Chondrocyte (in vitro differentiated cells): Measurements from ENCODE around the gene KRT38. TPM values are rescaled to one million over a fixed set of nuclear protein-coding genes. Genes with fewer than 3 reads are reported as not detected.

Experiments used
- DNase-seq: peaks from one replicate; pipeline ENCODE4 v3.0.0; 2021; ENCODE audit warnings: mixed read lengths, low spot score
- H3K27ac Mint-ChIP-seq: one replicate; pipeline ENCODE4 v1.8.0; 2021; ENCODE audit warnings: mild to moderate bottlenecking, moderate library complexity, mixed read lengths; ENCODE audit not compliant: unreplicated experiment
- H3K27me3 Mint-ChIP-seq: 2 replicates; pipeline ENCODE4 v1.8.0; 2021; ENCODE audit warnings: low read depth, mixed read lengths
- H3K36me3 Mint-ChIP-seq: 2 replicates; pipeline ENCODE4 v1.8.0; 2021; ENCODE audit warnings: low read depth, mixed read lengths
- H3K4me1 Mint-ChIP-seq: 2 replicates; pipeline ENCODE4 v1.8.0; 2021; ENCODE audit warnings: low read depth, mild to moderate bottlenecking, mixed read lengths
- H3K4me3 Mint-ChIP-seq: one replicate; pipeline ENCODE4 v1.8.0; 2021; ENCODE audit warnings: mild to moderate bottlenecking, moderate library complexity, mixed read lengths; ENCODE audit not compliant: unreplicated experiment
- H3K9me3 Mint-ChIP-seq: 2 replicates; pipeline ENCODE4 v1.8.0; 2021; ENCODE audit warnings: low read depth, mixed read lengths
- long read RNA-seq: library from polyadenylated mRNA; stranded (forward); transcript quantifications from one replicate; pipeline ENCODE4 v2.0.0, GENCODE V29; 2021
- total RNA-seq: library from RNA; stranded (reverse); gene quantifications from 3 replicates; pipeline ENCODE4 v1.2.1, GENCODE V29; 2021
- TF ChIP-seq, protein P1 (sequence below): fragments of 200-600 bp; sonication (generic); IDR thresholded peaks from 2 replicates; pipeline ENCODE4 v1.5.0; 2021; ENCODE audit warnings: antibody characterized with exemption, mild to moderate bottlenecking, moderate library complexity

The KRT38 gene
- not detected in 3 replicates for total RNA-seq
- long read RNA-seq, result 0 reads

DNA sequence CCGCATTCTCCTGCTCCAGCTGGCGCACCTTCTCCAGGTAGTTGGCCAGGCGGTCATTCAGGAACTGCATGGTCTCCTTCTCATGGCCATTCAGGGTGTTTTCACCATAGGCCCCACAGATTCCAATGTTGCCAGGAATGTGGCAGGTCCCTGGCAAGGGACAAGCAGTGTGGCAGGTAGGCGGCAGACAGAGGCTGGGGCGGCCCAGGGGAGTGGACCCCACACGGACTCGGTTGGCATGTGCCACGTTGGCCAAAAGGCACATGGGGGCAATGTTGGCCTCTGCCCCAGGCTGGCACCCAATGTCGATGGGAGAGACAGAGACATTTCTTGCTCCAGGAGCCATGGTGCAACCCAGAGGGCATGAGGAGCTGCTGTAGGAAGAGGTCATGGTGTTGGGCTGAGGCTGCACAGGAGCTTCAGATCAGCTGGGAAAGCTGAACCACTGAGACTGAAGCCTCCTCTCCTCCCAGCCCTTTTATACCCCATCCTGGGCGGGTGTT, at the start of gene KRT38:
KRT38 (minus strand) TSS at position 453 of the 503 bp plus-strand sequence; CDS start at position 391, 62 bp downstream.
- H3K36me3 Mint-ChIP-seq, result no peaks in the 10 kb centered on the region
- H3K27me3 Mint-ChIP-seq, result peaks cover 25% of the 10 kb centered on the region
- peaks cover 3% of the 10 kb centered on the region for H3K9me3 Mint-ChIP-seq
- DNase-seq, result no peak
- H3K27ac Mint-ChIP-seq, result no peak within 1 kb of the TSS
- TF ChIP-seq, protein P1, sequence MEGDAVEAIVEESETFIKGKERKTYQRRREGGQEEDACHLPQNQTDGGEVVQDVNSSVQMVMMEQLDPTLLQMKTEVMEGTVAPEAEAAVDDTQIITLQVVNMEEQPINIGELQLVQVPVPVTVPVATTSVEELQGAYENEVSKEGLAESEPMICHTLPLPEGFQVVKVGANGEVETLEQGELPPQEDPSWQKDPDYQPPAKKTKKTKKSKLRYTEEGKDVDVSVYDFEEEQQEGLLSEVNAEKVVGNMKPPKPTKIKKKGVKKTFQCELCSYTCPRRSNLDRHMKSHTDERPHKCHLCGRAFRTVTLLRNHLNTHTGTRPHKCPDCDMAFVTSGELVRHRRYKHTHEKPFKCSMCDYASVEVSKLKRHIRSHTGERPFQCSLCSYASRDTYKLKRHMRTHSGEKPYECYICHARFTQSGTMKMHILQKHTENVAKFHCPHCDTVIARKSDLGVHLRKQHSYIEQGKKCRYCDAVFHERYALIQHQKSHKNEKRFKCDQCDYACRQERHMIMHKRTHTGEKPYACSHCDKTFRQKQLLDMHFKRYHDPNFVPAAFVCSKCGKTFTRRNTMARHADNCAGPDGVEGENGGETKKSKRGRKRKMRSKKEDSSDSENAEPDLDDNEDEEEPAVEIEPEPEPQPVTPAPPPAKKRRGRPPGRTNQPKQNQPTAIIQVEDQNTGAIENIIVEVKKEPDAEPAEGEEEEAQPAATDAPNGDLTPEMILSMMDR, result no peak
- H3K4me1 Mint-ChIP-seq, result no peaks in the 10 kb centered on the region
- no peak within 1 kb of the TSS for H3K4me3 Mint-ChIP-seq

DNA sequence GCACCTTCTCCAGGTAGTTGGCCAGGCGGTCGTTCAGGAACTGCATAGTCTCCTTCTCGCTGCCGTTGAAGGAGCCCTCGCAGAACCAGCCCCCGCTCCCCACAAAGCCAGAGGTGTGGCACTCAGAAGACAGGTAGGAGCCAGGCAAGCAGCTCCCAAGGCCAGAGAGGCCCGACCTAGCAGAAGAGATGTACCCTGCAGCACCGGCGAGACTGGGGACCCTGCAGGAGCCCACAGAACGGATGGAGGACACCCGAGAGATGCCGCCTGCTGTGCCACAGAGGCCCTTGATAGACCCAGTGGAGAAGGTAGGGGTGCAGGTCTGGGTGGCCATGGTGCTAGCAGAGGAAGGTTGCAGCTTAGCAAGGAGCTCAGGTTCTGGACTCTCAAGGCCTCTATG, 48.7 kb upstream of the KRT38 start, which contains the start of gene KRT36:
KRT36 (minus strand) TSS at position 380 of the 400 bp plus-strand sequence; CDS start at position 334, 46 bp downstream.
- TF ChIP-seq, protein P1, result no peak
- no peak within 1 kb of the TSS for H3K4me3 Mint-ChIP-seq
- H3K27me3 Mint-ChIP-seq, result peaks cover 3% of the 10 kb centered on the region
- H3K36me3 Mint-ChIP-seq, result no peaks in the 10 kb centered on the region
- H3K4me1 Mint-ChIP-seq, result peaks cover 16% of the 10 kb centered on the region
- no peaks in the 10 kb centered on the region for H3K9me3 Mint-ChIP-seq
- no peak within 1 kb of the TSS for H3K27ac Mint-ChIP-seq
- DNase-seq, result peak; percentile 77

DNA sequence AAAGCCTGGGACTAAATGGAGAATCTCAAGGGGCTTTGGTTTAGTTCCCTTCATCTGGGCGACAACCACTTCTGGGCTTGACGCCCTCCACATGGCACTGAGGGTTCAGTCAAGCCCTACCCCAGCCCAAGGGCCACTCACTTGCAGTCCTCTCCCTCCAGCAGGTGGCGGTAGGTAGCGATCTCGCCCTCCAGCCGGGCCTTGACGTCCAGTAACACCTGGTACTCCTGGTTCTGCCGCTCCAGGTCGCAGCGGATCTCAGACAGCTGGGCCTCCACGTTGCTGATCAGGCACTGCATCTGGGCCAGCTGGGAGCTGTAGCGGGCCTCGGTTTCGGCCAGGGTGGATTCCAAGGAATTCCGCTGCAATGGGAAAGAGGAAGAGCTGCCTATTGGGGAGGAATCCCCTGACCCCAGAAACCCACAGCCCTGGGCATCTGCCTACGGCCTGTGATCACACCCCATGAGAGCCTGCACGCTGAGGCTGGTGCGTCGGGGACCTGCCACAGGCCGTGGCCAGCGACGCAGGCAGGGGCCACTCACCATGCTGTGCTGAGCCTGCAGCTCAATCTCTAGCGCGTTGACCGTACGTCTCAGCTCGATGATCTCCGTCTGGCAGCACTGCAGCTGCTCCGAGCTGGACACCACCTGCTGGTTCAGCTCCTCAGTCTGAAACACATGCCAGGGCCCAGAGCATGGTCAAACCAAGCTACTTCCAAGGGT, 46.2 kb upstream of the KRT38 start:
- H3K9me3 Mint-ChIP-seq, result no peaks in the 10 kb centered on the region
- peak; percentile 64 for DNase-seq
- H3K27ac Mint-ChIP-seq, result no peak overlapping the region
- TF ChIP-seq, protein P1, result peak; percentile 52
- peaks cover 10% of the 10 kb centered on the region for H3K27me3 Mint-ChIP-seq
- no peaks in the 10 kb centered on the region for H3K4me1 Mint-ChIP-seq
- H3K4me3 Mint-ChIP-seq, result no peak overlapping the region
- H3K36me3 Mint-ChIP-seq, result no peaks in the 10 kb centered on the region

DNA sequence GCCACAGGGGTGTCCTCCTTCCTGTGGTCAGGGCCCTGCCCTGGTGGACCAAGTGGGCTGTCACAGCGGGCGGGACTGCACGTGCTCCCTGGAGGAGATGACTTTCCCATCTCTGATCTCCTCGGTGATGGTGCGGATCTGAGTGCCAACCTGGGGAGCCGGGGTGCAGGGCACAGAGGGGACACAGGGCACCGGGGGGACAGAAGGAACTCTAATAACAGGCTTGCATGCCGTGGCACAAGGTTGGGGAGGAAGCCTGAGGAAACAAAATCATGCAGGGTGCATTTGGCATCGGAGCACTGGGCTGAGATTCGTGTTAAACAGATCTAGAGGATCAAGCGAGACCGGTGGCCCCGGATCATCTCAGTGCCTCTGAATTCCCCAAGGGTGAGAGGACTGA, 45.5 kb upstream of the KRT38 start:
- DNase-seq, result no peak
- no peak overlapping the region for H3K4me3 Mint-ChIP-seq
- H3K27ac Mint-ChIP-seq, result no peak overlapping the region
- TF ChIP-seq, protein P1, result no peak
- H3K4me1 Mint-ChIP-seq, result no peaks in the 10 kb centered on the region
- H3K27me3 Mint-ChIP-seq, result peaks cover 10% of the 10 kb centered on the region
- H3K36me3 Mint-ChIP-seq, result no peaks in the 10 kb centered on the region
- H3K9me3 Mint-ChIP-seq, result no peaks in the 10 kb centered on the region

DNA sequence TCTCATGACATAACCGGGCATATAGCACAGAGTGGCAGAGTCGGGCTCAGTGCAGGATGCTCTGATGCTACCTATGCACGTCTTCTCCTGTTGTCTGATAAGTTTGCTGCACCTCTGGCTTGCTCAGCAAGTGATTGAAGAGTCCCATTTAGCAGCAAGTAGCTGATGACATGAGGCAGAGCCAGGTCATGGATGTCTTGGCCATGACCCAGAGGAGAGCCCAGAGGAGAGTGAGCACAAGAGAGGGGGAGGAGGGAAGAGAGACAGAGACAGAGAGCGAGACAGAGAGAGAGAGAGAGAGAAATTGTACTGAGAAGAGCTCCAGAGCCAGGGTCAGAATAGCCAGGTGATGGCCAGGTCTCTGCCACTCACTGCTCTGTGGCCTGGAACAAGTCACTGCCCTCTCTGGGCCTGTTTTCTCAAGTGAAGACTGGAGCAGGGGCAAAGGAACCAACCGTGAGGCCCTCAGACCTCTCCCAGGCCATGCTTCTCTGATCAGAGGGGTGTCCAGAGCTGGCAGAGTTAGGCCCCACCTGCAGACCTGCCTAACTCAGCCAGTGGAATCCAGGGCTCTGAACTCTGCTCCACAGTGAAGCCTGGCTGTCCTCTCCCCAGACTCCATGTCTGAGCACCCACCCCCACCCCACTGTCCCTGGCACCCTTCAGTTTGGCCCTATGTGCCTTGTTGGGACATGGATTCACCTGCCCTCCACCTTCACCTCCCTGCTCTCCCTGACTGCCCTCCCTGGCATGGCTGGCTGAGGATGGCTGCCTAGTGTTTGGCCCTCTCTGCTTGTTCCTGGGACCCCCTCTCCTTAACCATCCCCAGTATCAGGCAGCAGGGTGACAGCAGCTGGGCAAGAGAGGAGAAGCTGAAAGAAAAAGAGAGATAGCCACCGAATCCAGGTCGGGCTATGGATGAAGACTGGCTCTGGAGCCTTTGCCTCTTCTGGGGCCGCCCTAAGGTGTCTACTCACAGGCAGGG, 44.4 kb upstream of the KRT38 start:
- Mint-ChIP-seq H3K9me3 (no peaks in the 10 kb centered on the region), H3K4me3 (no peak overlapping the region), H3K4me1 (no peaks in the 10 kb centered on the region), H3K27me3 (peaks cover 13% of the 10 kb centered on the region), H3K27ac (no peak overlapping the region), H3K36me3 (no peaks in the 10 kb centered on the region)
- TF ChIP-seq, protein P1, result no peak
- DNase-seq, result peak; percentile 33
